Trophoblast cell (in vitro differentiated cells and primary cell): ENCODE data around the gene APCDD1.

ENCODE experiments used
- DNase-seq, 2 donors: peaks; one replicate each; pipeline ENCODE4 v3.0.0-alpha.2; 2016
- H2AFZ ChIP-seq: 2 replicates; pipeline ENCODE4 v1.6.1; 2013; ENCODE audit warnings: low read length, moderate library complexity, mild to moderate bottlenecking; ENCODE audit not compliant: insufficient read depth, poor library complexity
- H2AK5ac ChIP-seq: 2 replicates; pipeline ENCODE4 v1.6.1; 2013; ENCODE audit warnings: mild to moderate bottlenecking, low read length
- H2BK120ac ChIP-seq: 2 replicates; pipeline ENCODE4 v1.6.1; 2013; ENCODE audit warnings: low read length, mild to moderate bottlenecking, moderate library complexity; ENCODE audit not compliant: insufficient read depth, poor library complexity
- H2BK12ac ChIP-seq: 2 replicates; pipeline ENCODE4 v1.6.1; 2013; ENCODE audit warnings: mild to moderate bottlenecking, low read length, moderate library complexity
- H2BK5ac ChIP-seq: 2 replicates; pipeline ENCODE4 v1.6.1; 2013; ENCODE audit warnings: low read length, low read depth, moderate library complexity, mild to moderate bottlenecking; ENCODE audit not compliant: poor library complexity
- H3K14ac ChIP-seq: 2 replicates; pipeline ENCODE4 v1.6.1; 2013; ENCODE audit warnings: mild to moderate bottlenecking, low read length
- H3K18ac ChIP-seq: 2 replicates; pipeline ENCODE4 v1.6.1; 2013; ENCODE audit warnings: mild to moderate bottlenecking, low read length
- H3K23ac ChIP-seq: 2 replicates; pipeline ENCODE4 v1.6.1; 2013; ENCODE audit warnings: low read length
- H3K27ac ChIP-seq: 2 replicates; pipeline ENCODE4 v1.5.1; 2013; ENCODE audit warnings: low read depth, mild to moderate bottlenecking, inconsistent platforms, low read length, moderate library complexity
- H3K27me3 ChIP-seq: 2 replicates; pipeline ENCODE4 v1.6.1; 2013; ENCODE audit warnings: inconsistent platforms, mild to moderate bottlenecking, low read length, moderate library complexity; ENCODE audit not compliant: insufficient read depth
- H3K36me3 ChIP-seq, 2 experiments: 1 replicate in 1 of 2; 2 replicates in 1 of 2; pipeline ENCODE4 v1.6.1; 2013; ENCODE audit warnings: low read length in 2 of 2, mild to moderate bottlenecking in 2 of 2, moderate library complexity in 1 of 2; ENCODE audit not compliant: insufficient read depth in 2 of 2, control insufficient read depth in 1 of 2
- H3K4ac ChIP-seq: 2 replicates; pipeline ENCODE4 v1.6.1; 2013; ENCODE audit warnings: low read depth, mild to moderate bottlenecking, low read length, moderate library complexity
- H3K4me1 ChIP-seq, 2 experiments: 1 replicate in 1 of 2; 2 replicates in 1 of 2; pipeline ENCODE4 v1.6.1; 2013; ENCODE audit warnings: low read length in 2 of 2, mild to moderate bottlenecking in 2 of 2, moderate library complexity in 1 of 2; ENCODE audit not compliant: insufficient read depth in 2 of 2, control insufficient read depth in 1 of 2
- H3K4me2 ChIP-seq: 2 replicates; pipeline ENCODE4 v1.6.1; 2013; ENCODE audit warnings: inconsistent platforms, mild to moderate bottlenecking, low read length, moderate library complexity
- H3K4me3 ChIP-seq: 2 replicates; pipeline ENCODE4 v1.5.1; 2013; ENCODE audit warnings: mild to moderate bottlenecking, low read depth, low read length, inconsistent platforms
- H3K79me1 ChIP-seq: one replicate; pipeline ENCODE4 v1.6.1; 2013; ENCODE audit warnings: low read length
- H3K79me2 ChIP-seq: 2 replicates; pipeline ENCODE4 v1.6.1; 2013; ENCODE audit warnings: low read length, mild to moderate bottlenecking; ENCODE audit not compliant: control insufficient read depth, insufficient read depth, poor library complexity
- H3K9ac ChIP-seq: 2 replicates; pipeline ENCODE4 v1.6.1; 2013; ENCODE audit warnings: mild to moderate bottlenecking, low read length
- H3K9me3 ChIP-seq: 2 replicates; pipeline ENCODE4 v1.6.1; 2013; ENCODE audit warnings: low read depth, mild to moderate bottlenecking, control low read depth, inconsistent platforms, low read length; ENCODE audit not compliant: insufficient read depth
- H4K12ac ChIP-seq: 2 replicates; pipeline ENCODE4 v1.6.1; 2013; ENCODE audit warnings: low read depth, mild to moderate bottlenecking, low read length, moderate library complexity
- H4K8ac ChIP-seq: 2 replicates; pipeline ENCODE4 v1.6.1; 2013; ENCODE audit warnings: low read depth, mild to moderate bottlenecking, low read length, moderate library complexity
- H4K91ac ChIP-seq: one replicate; pipeline ENCODE4 v1.6.1; 2013; ENCODE audit warnings: low read depth, mild to moderate bottlenecking, low read length, moderate library complexity
- WGBS: extraction: QIAGEN DNeasy Blood & Tissue Kit; methylation state at CpG from one replicate; pipeline ENCODE4 v1.1.7; 2013; ENCODE audit warnings: missing lambda C conversion rate; ENCODE audit not compliant: insufficient read length, insufficient coverage; ENCODE audit errors: extremely low coverage; 5-methylcytosine and 5-hydroxymethylcytosine counted together

Gene APCDD1

DNA sequence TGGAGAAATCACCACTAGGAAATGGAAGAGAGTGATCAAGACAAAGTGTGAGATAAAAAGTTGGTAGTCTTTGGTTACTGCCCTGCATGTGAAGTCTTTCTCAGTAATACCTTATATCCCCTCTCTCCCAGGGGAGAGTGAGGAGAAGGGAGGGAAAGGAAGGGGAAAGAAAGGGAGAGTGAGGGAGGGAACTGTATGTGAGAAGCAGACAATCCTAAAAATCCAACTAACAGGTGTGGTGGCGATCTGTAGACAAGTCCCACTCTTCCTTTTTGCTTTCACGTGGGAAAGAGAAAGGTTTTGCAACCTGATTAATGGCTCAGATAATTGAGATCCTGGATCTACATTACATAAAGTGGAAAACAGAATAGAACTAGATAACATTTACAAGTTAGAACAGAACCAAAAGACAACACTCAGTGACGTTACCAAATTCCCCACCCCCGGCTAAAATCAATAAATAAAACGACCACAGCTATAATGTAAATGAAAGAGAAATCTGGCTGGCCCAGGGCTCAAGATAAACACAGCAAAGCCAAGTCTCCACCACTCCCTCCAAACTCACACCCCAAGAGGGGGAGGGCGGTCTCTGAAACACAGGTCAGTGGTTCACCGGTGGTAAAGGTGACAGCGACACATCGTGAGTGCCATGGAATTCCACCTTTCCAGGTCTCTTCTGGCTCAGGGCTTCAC lies 10.0 kb upstream of the APCDD1 start:
- Histone ChIP-seq H2BK120ac (no peak overlapping the region), H3K9me3 (no peaks in the 10 kb centered on the region), H3K79me2 (no peaks in the 10 kb centered on the region), H3K4ac (no peak overlapping the region), H3K36me3 (no peaks in the 10 kb centered on the region), H2BK12ac (no peak overlapping the region), H3K4me2 (no peak overlapping the region), H2AK5ac (no peak overlapping the region), H4K91ac (no peak overlapping the region), H3K9ac (no peak overlapping the region), H3K27ac (no peak overlapping the region), H3K4me1 (no peaks in the 10 kb centered on the region), H3K79me1 (no peaks in the 10 kb centered on the region), H4K12ac (no peak overlapping the region), H3K4me3 (no peak overlapping the region), H3K27me3 (no peaks in the 10 kb centered on the region), H2AFZ (no peak overlapping the region), H3K23ac (no peak overlapping the region), H2BK5ac (no peak overlapping the region), H4K8ac (no peak overlapping the region), H3K18ac (no peak overlapping the region), H3K14ac (no peak overlapping the region)
- no peak for DNase-seq
- WGBS = no CpG with 5 or more reads among the region's 9 CpGs

DNA sequence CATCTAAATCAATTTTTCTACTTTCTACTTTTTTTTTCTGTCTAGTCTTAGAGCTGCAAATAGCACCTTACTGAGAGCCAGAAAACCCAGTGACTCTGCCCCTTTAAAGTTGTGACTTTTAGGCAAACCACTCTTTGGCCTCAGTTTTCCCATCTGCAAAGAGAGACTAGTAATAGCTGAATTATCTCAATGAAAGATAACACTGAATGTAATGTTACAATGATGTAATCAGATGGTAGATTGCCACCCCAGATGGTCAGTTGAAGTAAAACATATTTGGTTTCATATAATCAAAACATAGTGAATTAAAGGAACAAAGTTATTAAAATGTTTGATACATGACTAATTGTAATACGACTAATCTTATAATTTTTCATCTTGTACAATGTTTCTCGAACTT lies 5.0 kb upstream of the APCDD1 start:
- peaks cover 3 to 5% of the 10 kb centered on the region in 2 experiments for H3K4me1 ChIP-seq
- no peak overlapping the region for H3K18ac ChIP-seq
- no peaks in the 10 kb centered on the region for H3K27me3 ChIP-seq
- DNase-seq = no peak
- no peak overlapping the region for H2AFZ ChIP-seq
- WGBS = no CpG with 5 or more reads among the region's 2 CpGs
- H3K23ac ChIP-seq = no peak overlapping the region
- no peak overlapping the region for H4K8ac ChIP-seq
- no peak overlapping the region for H3K4me2 ChIP-seq
- H4K91ac ChIP-seq = no peak overlapping the region
- no peaks in the 10 kb centered on the region for H3K36me3 ChIP-seq
- no peaks in the 10 kb centered on the region for H3K9me3 ChIP-seq
- H3K27ac ChIP-seq = no peak overlapping the region
- H4K12ac ChIP-seq = no peak overlapping the region
- no peak overlapping the region for H3K9ac ChIP-seq
- H3K79me2 ChIP-seq = no peaks in the 10 kb centered on the region
- no peak overlapping the region for H2AK5ac ChIP-seq
- no peak overlapping the region for H3K14ac ChIP-seq
- no peak overlapping the region for H2BK5ac ChIP-seq
- no peak overlapping the region for H2BK120ac ChIP-seq
- H3K4ac ChIP-seq = no peak overlapping the region
- H3K4me3 ChIP-seq = no peak overlapping the region
- no peaks in the 10 kb centered on the region for H3K79me1 ChIP-seq
- H2BK12ac ChIP-seq = no peak overlapping the region

DNA sequence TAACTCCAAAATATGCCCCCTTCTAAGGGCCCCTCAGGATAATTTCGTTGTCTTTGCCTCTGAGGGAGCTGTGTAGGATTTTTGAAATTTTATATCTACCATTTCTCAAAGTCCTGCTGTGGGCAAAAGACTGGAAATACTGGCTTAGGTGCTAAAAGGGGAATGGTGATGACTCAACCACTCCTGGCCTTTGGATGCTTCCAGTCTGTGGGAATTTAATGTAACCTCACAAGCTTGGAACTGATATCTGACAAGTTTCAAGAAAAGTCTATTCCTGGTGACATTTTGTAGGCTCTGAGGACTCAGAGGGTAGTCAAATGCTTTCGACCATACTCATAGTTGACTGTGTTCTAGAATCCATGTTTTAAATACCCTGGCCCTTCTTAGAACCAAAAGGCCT lies 3.4 kb upstream of the APCDD1 start:
- peak; percentile 81 to 96 for DNase-seq
- no CpG with 5 or more reads among the region's 2 CpGs for WGBS

DNA sequence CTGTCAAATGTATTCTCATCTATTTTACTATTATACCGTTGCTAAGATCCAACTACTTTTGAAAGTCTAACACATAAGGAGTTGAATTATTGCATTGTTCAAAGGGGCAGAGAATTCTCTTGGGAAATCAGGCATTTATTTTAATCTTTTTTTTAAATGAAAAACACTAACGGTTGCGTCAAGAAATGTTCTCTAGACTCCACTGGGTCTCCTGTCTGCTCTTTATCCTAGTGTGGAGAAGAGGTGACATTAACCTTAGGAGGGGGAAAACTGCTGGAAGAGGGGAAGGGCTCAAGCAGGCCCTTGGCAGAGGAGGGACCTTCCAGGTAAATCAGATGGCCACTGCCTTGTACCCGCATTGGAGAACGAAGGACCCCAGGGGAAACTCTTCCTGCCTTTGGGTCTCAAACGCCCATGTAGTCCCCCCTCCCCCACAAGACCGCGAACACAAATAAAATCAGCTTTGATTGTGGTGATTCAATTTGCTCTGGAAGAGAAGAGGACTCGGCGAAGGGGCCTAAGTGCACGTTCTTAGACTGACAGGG lies 1.1 kb upstream of the APCDD1 start:
- Histone ChIP-seq H2AFZ (peak overlapping the region; percentile 39), H3K27me3 (peaks cover 11% of the 10 kb centered on the region), H3K9ac (no peak overlapping the region), H2BK5ac (no peak overlapping the region), H3K18ac (no peak overlapping the region), H2BK12ac (no peak overlapping the region), H4K91ac (no peak overlapping the region), H3K14ac (no peak overlapping the region), H2BK120ac (no peak overlapping the region), H2AK5ac (no peak overlapping the region), H3K4me1 (peaks cover 11 to 12% of the 10 kb centered on the region in 2 experiments), H3K36me3 (no peaks in the 10 kb centered on the region), H4K12ac (no peak overlapping the region), H3K79me1 (peaks cover 3% of the 10 kb centered on the region), H3K4me3 (no peak overlapping the region), H3K4ac (no peak overlapping the region), H4K8ac (no peak overlapping the region), H3K27ac (no peak overlapping the region), H3K23ac (no peak overlapping the region), H3K79me2 (peaks cover 2% of the 10 kb centered on the region), H3K9me3 (peaks cover 3% of the 10 kb centered on the region), H3K4me2 (peak overlapping the region; percentile 97)
- no peak for DNase-seq
- no CpG with 5 or more reads among the region's 11 CpGs for WGBS

More for the DNA sequence above, 3.4 kb upstream of the APCDD1 start:
- Histone ChIP-seq H3K79me1 (peaks cover 3% of the 10 kb centered on the region), H2BK12ac (no peak overlapping the region), H3K4me1 (peaks cover 11 to 12% of the 10 kb centered on the region in 2 experiments), H3K9me3 (peaks cover 3% of the 10 kb centered on the region), H4K91ac (no peak overlapping the region), H3K27ac (no peak overlapping the region), H3K4me2 (no peak overlapping the region), H3K36me3 (no peaks in the 10 kb centered on the region), H3K4me3 (no peak overlapping the region), H3K27me3 (peaks cover 9% of the 10 kb centered on the region), H3K14ac (no peak overlapping the region), H3K4ac (no peak overlapping the region), H4K8ac (no peak overlapping the region), H3K79me2 (peaks cover 2% of the 10 kb centered on the region), H2BK120ac (no peak overlapping the region), H3K23ac (no peak overlapping the region), H3K9ac (no peak overlapping the region), H4K12ac (no peak overlapping the region), H3K18ac (no peak overlapping the region), H2BK5ac (no peak overlapping the region), H2AK5ac (no peak overlapping the region), H2AFZ (no peak overlapping the region)
